Esophagus (tissue), 2 donors: ENCODE measurements around the gene YJU2. TPM values are rescaled to one million over a fixed set of nuclear protein-coding genes. Genes with fewer than 3 reads are reported as not detected.
"Not testable (repeated sequence)": the region's sequence is repeated elsewhere in the genome, so short reads cannot be mapped to it uniquely, and the experiment has no call there.

Source experiments
- H3K27ac ChIP-seq, 2 donors: one replicate each; pipeline ENCODE4 v1.5.1; 2013; ENCODE audit warnings: low read depth in 2 of 2, mild to moderate bottlenecking in 2 of 2, inconsistent platforms in 1 of 2, low read length in 1 of 2, moderate library complexity in 1 of 2
- H3K27me3 ChIP-seq, 2 donors: one replicate each; pipeline ENCODE4 v1.6.1; 2013; ENCODE audit warnings: low read length in 2 of 2, control low read depth in 1 of 2, mild to moderate bottlenecking in 1 of 2; ENCODE audit not compliant: insufficient read depth in 2 of 2, control insufficient read depth in 1 of 2
- H3K36me3 ChIP-seq, 2 donors: one replicate each; pipeline ENCODE4 v1.6.1; 2013; ENCODE audit warnings: low read length in 1 of 2; ENCODE audit not compliant: control insufficient read depth in 2 of 2, insufficient read depth in 2 of 2
- H3K4me1 ChIP-seq, 2 donors: one replicate each; pipeline ENCODE4 v1.6.1; 2013; ENCODE audit warnings: low read length in 1 of 2; ENCODE audit not compliant: control insufficient read depth in 2 of 2, insufficient read depth in 2 of 2
- H3K4me3 ChIP-seq, 2 donors: one replicate each; pipeline ENCODE4 v1.5.1; 2013; ENCODE audit warnings: low read length in 2 of 2, mild to moderate bottlenecking in 2 of 2, low read depth in 1 of 2, moderate library complexity in 1 of 2
- H3K9me3 ChIP-seq, 2 donors: one replicate each; pipeline ENCODE4 v1.6.1; 2013; ENCODE audit warnings: mild to moderate bottlenecking in 2 of 2, low read depth in 1 of 2, low read length in 1 of 2, moderate library complexity in 1 of 2; ENCODE audit not compliant: control insufficient read depth in 2 of 2, insufficient read depth in 1 of 2
- WGBS, 2 donors: extraction: QIAGEN DNeasy Blood & Tissue Kit; methylation state at CpG; one replicate each; pipeline ENCODE4 v1.1.7; 2013; 5-methylcytosine and 5-hydroxymethylcytosine counted together
- polyA plus RNA-seq, 2 donors: library from polyadenylated mRNA; stranded (reverse); fragments of 200-250 nt; gene quantifications; one replicate each; pipeline ENCODE4 v1.2.3, GENCODE V29; 2013
- donor health status: healthy with polysubstance abuse.
- donor health status: Bipolar disorder and iron deficiency.

YJU2 gene
- polyA plus RNA-seq, 2 donors, result 25.9 to 27.7 TPM

DNA sequence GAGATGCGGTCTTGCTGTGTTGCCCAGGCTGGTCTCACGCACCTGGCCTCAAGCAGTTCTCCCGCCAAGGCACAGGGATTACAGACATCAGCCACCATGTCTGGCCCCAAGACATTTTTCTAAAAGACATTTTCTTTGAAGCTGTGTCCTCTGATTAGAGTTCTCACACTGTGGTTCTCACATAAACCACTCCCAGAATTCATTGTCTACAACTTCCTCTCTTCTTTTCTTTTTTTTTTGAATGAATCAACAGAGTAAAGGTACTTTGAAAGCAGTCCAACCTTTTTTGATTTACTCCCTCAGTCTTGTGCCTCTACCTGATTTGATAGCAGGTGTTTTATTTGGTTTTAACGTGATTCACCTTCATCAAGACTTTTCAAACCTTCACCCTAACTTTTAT is 17.9 kb downstream of the YJU2 start:
- peaks cover 5 to 46% of the 10 kb centered on the region in 2 donors for H3K36me3 ChIP-seq
- H3K9me3 ChIP-seq, result peaks cover 0 to 4% of the 10 kb centered on the region in 2 donors
- 51 to 56% methylated on average over 4 of the region's 4 CpGs for WGBS, 2 donors
- H3K4me3 ChIP-seq, result no peak overlapping the region
- no peaks in the 10 kb centered on the region for H3K4me1 ChIP-seq
- no peak overlapping the region for H3K27ac ChIP-seq
- no peaks in the 10 kb centered on the region for H3K27me3 ChIP-seq

GRCh38 chr19:4266253-4267000 is 19.5 kb downstream of the YJU2 start:
- peaks cover 0 to 4% of the 10 kb centered on the region in 2 donors for H3K9me3 ChIP-seq
- no peaks in the 10 kb centered on the region for H3K27me3 ChIP-seq
- no peak overlapping the region for H3K4me3 ChIP-seq
- peaks cover 5 to 36% of the 10 kb centered on the region in 2 donors for H3K36me3 ChIP-seq
- WGBS, 2 donors, result 91 to 92% methylated on average over 18 of the region's 18 CpGs
- no peaks in the 10 kb centered on the region for H3K4me1 ChIP-seq
- H3K27ac ChIP-seq, result no peak overlapping the region

- WGBS, 2 donors, result 42 to 44% methylated on average over 21 of the region's 21 CpGs
- H3K9me3 ChIP-seq, result peaks cover 0 to 4% of the 10 kb centered on the region in 2 donors
- no peaks in the 10 kb centered on the region for H3K27me3 ChIP-seq
- no peak overlapping the region for H3K27ac ChIP-seq
- H3K4me1 ChIP-seq, result no peaks in the 10 kb centered on the region
- H3K36me3 ChIP-seq, result peaks cover 8 to 34% of the 10 kb centered on the region in 2 donors
- H3K4me3 ChIP-seq, result no peak overlapping the region
Observed at GRCh38 chr19:4267101-4267900, 20.4 kb downstream of the YJU2 start.

GRCh38 chr19:4267901-4268815 is 21.3 kb downstream of the YJU2 start:
- Histone ChIP-seq H3K27ac (no peak overlapping the region), H3K9me3 (peaks cover 0 to 4% of the 10 kb centered on the region in 2 donors), H3K36me3 (peaks cover 8 to 30% of the 10 kb centered on the region in 2 donors), H3K4me1 (no peaks in the 10 kb centered on the region), H3K27me3 (no peaks in the 10 kb centered on the region), H3K4me3 (no peak overlapping the region)
- 83 to 90% methylated on average over 30 of the region's 30 CpGs for WGBS, 2 donors

DNA sequence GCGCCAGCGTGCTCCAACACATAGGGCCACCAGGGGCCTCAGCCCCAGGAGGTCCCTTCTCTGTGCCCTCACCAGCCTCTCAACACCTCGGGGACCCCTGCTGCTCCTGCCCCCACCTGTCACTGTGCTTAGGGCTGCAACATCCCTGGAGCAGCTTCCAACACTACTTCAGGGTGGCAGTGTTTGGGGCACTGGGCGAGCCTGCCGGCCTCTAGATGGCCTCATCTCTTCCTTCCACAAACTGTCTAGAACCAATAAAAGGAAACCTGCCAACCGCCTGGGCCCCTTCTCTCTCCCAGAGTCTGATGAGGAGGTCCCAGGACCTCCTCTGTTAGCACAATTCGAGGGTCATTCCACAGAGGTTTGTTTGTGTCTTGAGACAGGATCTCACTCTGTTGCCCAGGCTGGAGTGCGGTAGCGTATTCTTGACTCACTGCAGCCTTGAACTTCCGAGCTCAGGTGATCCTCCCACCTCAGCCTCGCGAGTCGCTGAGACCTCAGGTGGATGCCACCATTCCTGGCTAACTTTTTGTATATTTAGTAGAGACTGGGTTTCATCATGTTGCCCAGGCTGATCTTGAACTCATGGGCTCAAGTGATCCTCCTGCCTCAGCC is 22.0 kb downstream of the YJU2 start:
- no peaks in the 10 kb centered on the region for H3K4me1 ChIP-seq
- H3K36me3 ChIP-seq, result peaks cover 8 to 26% of the 10 kb centered on the region in 2 donors
- 89 to 91% methylated on average over 13 of the region's 13 CpGs for WGBS, 2 donors
- no peaks in the 10 kb centered on the region for H3K27me3 ChIP-seq
- no peak overlapping the region for H3K4me3 ChIP-seq
- H3K9me3 ChIP-seq, result peaks cover 0 to 4% of the 10 kb centered on the region in 2 donors
- H3K27ac ChIP-seq, result no peak overlapping the region

DNA sequence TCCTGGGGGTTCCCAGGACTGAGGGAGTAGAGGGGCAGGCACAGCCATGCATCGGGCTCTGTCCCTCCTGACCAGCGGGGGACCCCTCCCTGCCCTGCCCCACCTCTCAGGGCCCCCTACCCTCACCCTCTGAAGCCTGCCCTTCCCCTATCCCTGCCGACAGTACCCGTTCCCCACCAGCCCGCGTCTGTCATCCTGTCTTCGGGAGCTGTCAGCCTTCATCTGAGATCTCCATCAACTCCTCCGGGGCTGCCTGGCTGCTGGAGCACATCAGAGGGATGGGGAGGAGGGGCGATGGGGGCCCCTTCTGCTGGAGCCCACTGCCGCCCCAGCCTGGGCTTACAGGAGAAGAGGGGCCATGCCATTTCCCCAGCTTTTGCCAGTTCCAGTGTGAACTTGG is 26.0 kb downstream of the YJU2 start:
- Histone ChIP-seq H3K4me1 (no peaks in the 10 kb centered on the region), H3K36me3 (peaks cover 3 to 14% of the 10 kb centered on the region in 2 donors), H3K4me3 (no peak overlapping the region), H3K27me3 (no peaks in the 10 kb centered on the region), H3K9me3 (no peaks in the 10 kb centered on the region), H3K27ac (no peak overlapping the region)
- 71 to 76% methylated on average over 10 of the region's 10 CpGs for WGBS, 2 donors

DNA sequence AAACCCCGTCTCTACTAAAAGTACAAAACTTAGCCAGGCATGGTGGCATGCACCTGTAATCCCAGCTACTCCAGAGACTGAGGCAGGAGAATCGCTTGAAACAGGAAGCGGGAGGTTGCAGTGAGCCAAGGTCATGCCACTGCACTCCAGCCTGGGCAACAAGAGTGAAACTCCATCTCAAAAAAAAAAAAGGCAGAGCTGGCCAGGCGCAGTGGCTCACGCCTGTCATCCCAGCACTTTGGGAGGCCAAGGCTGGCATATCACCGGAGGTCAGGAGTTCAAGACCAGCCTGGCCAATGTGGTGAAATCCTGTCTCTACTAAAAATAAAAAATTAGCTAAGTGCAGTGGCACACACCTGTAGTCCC is 27.4 kb downstream of the YJU2 start:
- H3K36me3 ChIP-seq, H3K27ac ChIP-seq, H3K4me3 ChIP-seq, H3K9me3 ChIP-seq, H3K4me1 ChIP-seq, H3K27me3 ChIP-seq: not testable (repeated sequence)
- WGBS, 2 donors, result 72 to 89% methylated on average over 6 of the region's 6 CpGs

DNA sequence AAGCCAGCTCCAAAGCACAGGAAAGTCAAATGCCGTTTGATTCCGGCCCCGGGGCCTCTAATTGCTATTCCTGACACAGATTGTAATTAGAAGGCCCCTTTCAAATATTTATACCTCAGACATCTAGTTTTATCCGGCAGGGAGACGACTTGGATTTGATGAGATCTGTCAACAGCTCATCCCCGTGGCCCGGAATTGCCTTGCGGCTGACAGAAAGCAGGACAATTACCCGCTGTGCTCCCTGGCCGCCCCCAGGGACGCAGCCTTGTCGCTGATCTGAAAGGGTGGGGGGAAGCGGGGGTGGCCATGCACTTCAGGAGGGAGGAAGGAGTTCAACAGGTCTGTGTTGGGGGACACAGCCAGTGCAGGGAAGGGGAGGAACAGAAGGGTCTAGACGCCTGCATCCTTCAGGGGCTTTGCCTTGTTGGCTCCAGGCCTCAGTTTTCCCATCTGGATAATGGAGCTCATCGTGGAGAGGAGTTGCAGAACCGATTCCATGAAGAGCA is 30.4 kb downstream of the YJU2 start:
- no peaks in the 10 kb centered on the region for H3K36me3 ChIP-seq
- H3K27ac ChIP-seq, result no peak overlapping the region
- WGBS, 2 donors, result 41 to 42% methylated on average over 16 of the region's 16 CpGs
- no peaks in the 10 kb centered on the region for H3K9me3 ChIP-seq
- peaks cover 0 to 12% of the 10 kb centered on the region in 2 donors for H3K27me3 ChIP-seq
- H3K4me3 ChIP-seq, result no peak overlapping the region
- peaks cover 0 to 5% of the 10 kb centered on the region in 2 donors for H3K4me1 ChIP-seq

- peaks cover 0 to 12% of the 10 kb centered on the region in 2 donors for H3K27me3 ChIP-seq
- H3K4me3 ChIP-seq, result no peak overlapping the region
- H3K27ac ChIP-seq, result no peak overlapping the region
- no peaks in the 10 kb centered on the region for H3K9me3 ChIP-seq
- H3K4me1 ChIP-seq, result peaks cover 0 to 5% of the 10 kb centered on the region in 2 donors
- H3K36me3 ChIP-seq, result no peaks in the 10 kb centered on the region
- WGBS, 2 donors, result 29 to 36% methylated on average over 4 of the region's 4 CpGs
Observed at GRCh38 chr19:4278010-4278409, 31.1 kb downstream of the YJU2 start.
